ENCODE data around the gene GIGYF2.

DNA sequence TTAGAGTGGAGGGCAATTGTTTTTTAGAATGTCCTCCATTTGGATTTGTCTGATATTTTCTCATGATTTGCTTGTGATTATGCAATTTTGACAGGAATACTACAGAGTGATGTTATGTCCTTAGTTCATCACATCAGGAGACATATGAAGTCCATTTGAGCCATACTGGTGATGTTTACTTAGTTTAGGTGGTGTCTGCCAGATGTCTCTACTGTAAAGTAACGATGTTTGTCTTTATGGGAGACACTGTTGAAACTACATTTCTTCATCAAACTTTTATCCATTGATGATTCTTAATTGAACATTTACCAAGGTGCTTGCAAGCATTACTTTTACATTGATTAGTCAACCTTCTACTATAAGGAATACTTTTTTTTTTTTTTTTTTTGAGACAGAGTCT is 168.0 kb downstream of the GIGYF2 start:
- TF ChIP-seq CEBPB (IDR thresholded peaks at IDR 0.05): no peak
- TF ChIP-seq EP300 (IDR thresholded peaks at IDR 0.05): no peak
- no peak for TF ChIP-seq POLR2A (IDR thresholded peaks at IDR 0.05; ENCODE audit: low read length)
- no peak for TF ChIP-seq MAFK (IDR thresholded peaks at IDR 0.05; ENCODE audit: partially characterized antibody)

All from A549 (cell line).